Right atrium auricular region (tissue), 2 donors: ENCODE results near the gene MAGI1. TPM values are rescaled to one million over a fixed set of nuclear protein-coding genes. Genes with fewer than 3 reads are reported as not detected.

Experiments
- DNase-seq: peaks from one replicate; pipeline ENCODE4 v3.0.0-alpha.2; 2019; ENCODE audit warnings: low spot score
- H3K27ac ChIP-seq, 2 donors: fragments of 200-600 bp; sonication (generic); 1 replicate in 1 of 2; 2 replicates in 1 of 2; pipeline ENCODE4 v1.5.1; 2016 to 2019
- H3K27me3 ChIP-seq, 2 donors: fragments of 200-600 bp; sonication (generic); one replicate each; pipeline versions ENCODE4 v1.5.1 to v1.6.0; 2017 to 2019
- H3K36me3 ChIP-seq: fragments of 200-600 bp; sonication (generic); one replicate; pipeline ENCODE4 v1.5.1; 2016
- H3K4me1 ChIP-seq, 2 donors: fragments of 200-600 bp; sonication (generic); one replicate each; pipeline versions ENCODE4 v1.5.1 to v1.6.0; 2017 to 2019
- H3K4me3 ChIP-seq, 2 donors: fragments of 200-600 bp; sonication (generic); 1 replicate in 1 of 2; 2 replicates in 1 of 2; pipeline ENCODE4 v1.5.1; 2017 to 2019; ENCODE audit warnings: mild to moderate bottlenecking in 1 of 2, moderate library complexity in 1 of 2
- H3K9me3 ChIP-seq, 2 donors: fragments of 200-600 bp; sonication (generic); one replicate each; pipeline ENCODE4 v1.5.1; 2019
- CTCF ChIP-seq, 2 donors: fragments of 200-600 bp; sonication (generic); IDR thresholded peaks; one replicate each; pipeline ENCODE4 v1.5.1; 2019; ENCODE audit warnings: antibody characterized with exemption in 2 of 2
- total RNA-seq, 2 donors: library from RNA; depleted of rRNA; stranded (reverse); fragments of >200 nt; gene quantifications; one replicate each; pipeline ENCODE4 v1.1.0, GENCODE V29; 2016

The MAGI1 gene
- total RNA-seq, 2 donors from 2014 or later = 28.5 to 34.8 TPM

- no peak for DNase-seq
- Histone ChIP-seq H3K27me3 (no peaks in the 10 kb centered on the region), H3K4me1 (peaks cover 0 to 26% of the 10 kb centered on the region in 2 donors), H3K9me3 (no peaks in the 10 kb centered on the region), H3K4me3 (no peak overlapping the region), H3K27ac (no peak overlapping the region), H3K36me3 (no peaks in the 10 kb centered on the region)
- no peak for TF ChIP-seq CTCF (IDR thresholded peaks at IDR 0.05)
Measured at GRCh38 chr3:66017591-66017990, 21.1 kb downstream of the MAGI1 start.

GRCh38 chr3:66017084-66017483 is 21.6 kb downstream of the MAGI1 start:
- H3K4me3 ChIP-seq = no peak overlapping the region
- H3K27me3 ChIP-seq = no peaks in the 10 kb centered on the region
- H3K36me3 ChIP-seq = no peaks in the 10 kb centered on the region
- H3K4me1 ChIP-seq = peaks cover 0 to 26% of the 10 kb centered on the region in 2 donors
- no peak for DNase-seq
- no peak overlapping the region for H3K27ac ChIP-seq
- no peak for TF ChIP-seq CTCF (IDR thresholded peaks at IDR 0.05)
- H3K9me3 ChIP-seq = no peaks in the 10 kb centered on the region

- Histone ChIP-seq H3K27ac (no peak overlapping the region), H3K36me3 (no peaks in the 10 kb centered on the region), H3K27me3 (no peaks in the 10 kb centered on the region), H3K9me3 (no peaks in the 10 kb centered on the region), H3K4me1 (peaks cover 0 to 24% of the 10 kb centered on the region in 2 donors), H3K4me3 (no peak overlapping the region)
- DNase-seq = no peak
- no peak for TF ChIP-seq CTCF (IDR thresholded peaks at IDR 0.05)
Measured at GRCh38 chr3:66015841-66016240, 22.9 kb downstream of the MAGI1 start.

GRCh38 chr3:66014651-66015050 is 24.1 kb downstream of the MAGI1 start:
- H3K27me3 ChIP-seq = no peaks in the 10 kb centered on the region
- no peak for TF ChIP-seq CTCF (IDR thresholded peaks at IDR 0.05)
- DNase-seq = no peak
- peaks cover 0 to 32% of the 10 kb centered on the region in 2 donors for H3K4me1 ChIP-seq
- no peak overlapping the region for H3K27ac ChIP-seq
- no peak overlapping the region for H3K4me3 ChIP-seq
- no peaks in the 10 kb centered on the region for H3K36me3 ChIP-seq
- H3K9me3 ChIP-seq = no peaks in the 10 kb centered on the region

GRCh38 chr3:66014056-66014455 is 24.7 kb downstream of the MAGI1 start:
- H3K4me1 ChIP-seq = peaks cover 0 to 32% of the 10 kb centered on the region in 2 donors

More at GRCh38 chr3:66014056-66014455, 24.7 kb downstream of the MAGI1 start:
- H3K27ac ChIP-seq = no peak overlapping the region
- H3K9me3 ChIP-seq = no peaks in the 10 kb centered on the region
- TF ChIP-seq CTCF (IDR thresholded peaks at IDR 0.05) = no peak
- no peak for DNase-seq
- no peaks in the 10 kb centered on the region for H3K36me3 ChIP-seq
- no peaks in the 10 kb centered on the region for H3K27me3 ChIP-seq
- H3K4me3 ChIP-seq = no peak overlapping the region
